Astrocyte (in vitro differentiated cells and primary cell): Measurements from ENCODE around the gene SHROOM3.

Experiments used
- EZH2 ChIP-seq: IDR thresholded peaks from 2 replicates; pipeline ENCODE4 v1.6.1; 2012; ENCODE audit warnings: mild to moderate bottlenecking, low read length, inconsistent platforms; ENCODE audit not compliant: insufficient read depth
- TF ChIP-seq, protein P1 (sequence below): IDR thresholded peaks from 2 replicates; pipeline ENCODE4 v1.5.1; 2011; ENCODE audit warnings: low read depth, mild to moderate bottlenecking, inconsistent platforms, low read length, moderate library complexity; ENCODE audit not compliant: insufficient read depth

GRCh38 chr4:76714226-76714625, 279.2 kb downstream of the SHROOM3 start:
- TF ChIP-seq, protein P1, sequence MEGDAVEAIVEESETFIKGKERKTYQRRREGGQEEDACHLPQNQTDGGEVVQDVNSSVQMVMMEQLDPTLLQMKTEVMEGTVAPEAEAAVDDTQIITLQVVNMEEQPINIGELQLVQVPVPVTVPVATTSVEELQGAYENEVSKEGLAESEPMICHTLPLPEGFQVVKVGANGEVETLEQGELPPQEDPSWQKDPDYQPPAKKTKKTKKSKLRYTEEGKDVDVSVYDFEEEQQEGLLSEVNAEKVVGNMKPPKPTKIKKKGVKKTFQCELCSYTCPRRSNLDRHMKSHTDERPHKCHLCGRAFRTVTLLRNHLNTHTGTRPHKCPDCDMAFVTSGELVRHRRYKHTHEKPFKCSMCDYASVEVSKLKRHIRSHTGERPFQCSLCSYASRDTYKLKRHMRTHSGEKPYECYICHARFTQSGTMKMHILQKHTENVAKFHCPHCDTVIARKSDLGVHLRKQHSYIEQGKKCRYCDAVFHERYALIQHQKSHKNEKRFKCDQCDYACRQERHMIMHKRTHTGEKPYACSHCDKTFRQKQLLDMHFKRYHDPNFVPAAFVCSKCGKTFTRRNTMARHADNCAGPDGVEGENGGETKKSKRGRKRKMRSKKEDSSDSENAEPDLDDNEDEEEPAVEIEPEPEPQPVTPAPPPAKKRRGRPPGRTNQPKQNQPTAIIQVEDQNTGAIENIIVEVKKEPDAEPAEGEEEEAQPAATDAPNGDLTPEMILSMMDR = no peak
- no peak for TF ChIP-seq EZH2
